ENCODE data around the gene ZFP36L2.

ZFP36L2 gene

GRCh38 chr2:43226558-43226954 lies at the start of gene ZFP36L2:
Gene ZFP36L2, minus strand, starts transcription at chr2:43226606. Its CDS starts 291 bp downstream, at chr2:43226315.
- in situ Hi-C loops (cut with HindIII; ENCODE audit: low sequenced_read_pairs): no loop called here

GRCh38 chr2:43274721-43275120 lies 48.3 kb upstream of the ZFP36L2 start:
- in situ Hi-C loops (cut with HindIII; ENCODE audit: low sequenced_read_pairs): no loop called here

GRCh38 chr2:43274055-43274454 lies 47.6 kb upstream of the ZFP36L2 start:
- in situ Hi-C loops (cut with HindIII; ENCODE audit: low sequenced_read_pairs): no loop called here

- in situ Hi-C loops (cut with HindIII; ENCODE audit: low sequenced_read_pairs): no loop called here
Measured at GRCh38 chr2:43273529-43273928, 47.1 kb upstream of the ZFP36L2 start.

GRCh38 chr2:43270930-43271615 lies 44.7 kb upstream of the ZFP36L2 start:
- in situ Hi-C loops (cut with HindIII; ENCODE audit: low sequenced_read_pairs): no loop called here

- in situ Hi-C loops (cut with HindIII; ENCODE audit: low sequenced_read_pairs): no loop called here
Measured at GRCh38 chr2:43270461-43270860, 44.1 kb upstream of the ZFP36L2 start.

- in situ Hi-C loops (cut with HindIII; ENCODE audit: low sequenced_read_pairs): no loop called here
Measured at GRCh38 chr2:43269706-43270105, 43.3 kb upstream of the ZFP36L2 start.

- in situ Hi-C loops (cut with HindIII; ENCODE audit: low sequenced_read_pairs): no loop called here
Measured at GRCh38 chr2:43269074-43269572, 42.7 kb upstream of the ZFP36L2 start.

GRCh38 chr2:43268066-43268953 lies 41.9 kb upstream of the ZFP36L2 start:
- in situ Hi-C loops (cut with HindIII; ENCODE audit: low sequenced_read_pairs): no loop called here

- in situ Hi-C loops (cut with HindIII; ENCODE audit: low sequenced_read_pairs): no loop called here
Measured at GRCh38 chr2:43267381-43267780, 41.0 kb upstream of the ZFP36L2 start.

- in situ Hi-C loops (cut with HindIII; ENCODE audit: low sequenced_read_pairs): no loop called here
Measured at GRCh38 chr2:43266711-43267111, 40.3 kb upstream of the ZFP36L2 start.

GRCh38 chr2:43265421-43265820 lies 39.0 kb upstream of the ZFP36L2 start:
- in situ Hi-C loops (cut with HindIII; ENCODE audit: low sequenced_read_pairs): no loop called here

GRCh38 chr2:43265001-43265400 lies 38.6 kb upstream of the ZFP36L2 start:
- in situ Hi-C loops (cut with HindIII; ENCODE audit: low sequenced_read_pairs): no loop called here

- in situ Hi-C loops (cut with HindIII; ENCODE audit: low sequenced_read_pairs): no loop called here
Measured at GRCh38 chr2:43262951-43263350, 36.5 kb upstream of the ZFP36L2 start.

GRCh38 chr2:43262239-43262638 lies 35.8 kb upstream of the ZFP36L2 start:
- in situ Hi-C loops (cut with HindIII; ENCODE audit: low sequenced_read_pairs): no loop called here

- in situ Hi-C loops (cut with HindIII; ENCODE audit: low sequenced_read_pairs): no loop called here
Measured at GRCh38 chr2:43259512-43259911, 33.1 kb upstream of the ZFP36L2 start.

- in situ Hi-C loops (cut with HindIII; ENCODE audit: low sequenced_read_pairs): no loop called here
Measured at GRCh38 chr2:43258547-43259156, 32.2 kb upstream of the ZFP36L2 start.

- in situ Hi-C loops (cut with HindIII; ENCODE audit: low sequenced_read_pairs): no loop called here
Measured at GRCh38 chr2:43255296-43255910, 29.0 kb upstream of the ZFP36L2 start.

GRCh38 chr2:43254331-43254730 lies 27.9 kb upstream of the ZFP36L2 start:
- in situ Hi-C loops (cut with HindIII; ENCODE audit: low sequenced_read_pairs): no loop called here

GRCh38 chr2:43251171-43251731 lies 24.8 kb upstream of the ZFP36L2 start:
- in situ Hi-C loops (cut with HindIII; ENCODE audit: low sequenced_read_pairs): no loop called here

GRCh38 chr2:43250015-43250414 lies 23.6 kb upstream of the ZFP36L2 start:
- in situ Hi-C loops (cut with HindIII; ENCODE audit: low sequenced_read_pairs): no loop called here

Data from endothelial cell of hepatic sinusoid (primary cell).